B cell (primary cell): ENCODE measurements around the gene UNC119B. TPM values are rescaled to one million over a fixed set of nuclear protein-coding genes. Genes with fewer than 3 reads are reported as not detected.

Experiments
- ATAC-seq: fragments of 200-7000 bp; cut with Tn5 transposase; one replicate; pipeline ENCODE4 v1.10.0; 2021; ENCODE audit warnings: low read depth, mild to moderate bottlenecking, moderate number of reproducible peaks, moderate library complexity
- CTCF ChIA-PET: fragments of 350-600 bp; sonication (Branson Sonifier 250); formaldehyde crosslinking; loops from one replicate; lab custom pipeline; 2021; ENCODE audit warnings: antibody characterized with exemption, inconsistent platforms; lab: Charles Lee
- POLR2A ChIA-PET: fragments of 350-600 bp; sonication (Branson Sonifier 250); formaldehyde crosslinking; loops from one replicate; lab custom pipeline; 2021; ENCODE audit warnings: antibody characterized with exemption; lab: Charles Lee
- DNase-seq: peaks from one replicate; pipeline ENCODE4 v3.0.0; 2013
- H2AFZ ChIP-seq: 2 replicates; pipeline ENCODE4 v1.6.1; 2012; ENCODE audit warnings: mild to moderate bottlenecking, low read depth, low read length; ENCODE audit not compliant: insufficient read depth, poor library complexity, severe bottlenecking
- H3K27ac ChIP-seq, 2 donors: 1 replicate in 1 of 2; 2 replicates in 1 of 2; pipeline ENCODE4 v1.5.1; 2012 to 2013; ENCODE audit warnings: low read length in 2 of 2, mild to moderate bottlenecking in 2 of 2, moderate library complexity in 1 of 2
- H3K27me3 ChIP-seq, 4 experiments: fragments of 200-600 bp in 1 of 4; sonication (generic) in 1 of 4; replicated peaks in 1 of 4; 1 replicate in 2 of 4; 2 replicates in 2 of 4; pipeline versions ENCODE4 v1.6.1 to v1.7.0; 2013 to 2016; ENCODE audit warnings: low read length in 3 of 4, mild to moderate bottlenecking in 2 of 4, mixed read lengths in 1 of 4, moderate library complexity in 1 of 4; ENCODE audit not compliant: insufficient read depth in 4 of 4, control insufficient read depth in 3 of 4; ENCODE audit errors: control extremely low read depth in 1 of 4
- H3K36me3 ChIP-seq, 2 experiments: replicated peaks in 1 of 2; 1 replicate in 1 of 2; 2 replicates in 1 of 2; pipeline versions ENCODE4 v1.6.1 to v1.7.1; 2013; ENCODE audit warnings: low read length in 1 of 2; ENCODE audit not compliant: insufficient read depth in 2 of 2, control insufficient read depth in 1 of 2; ENCODE audit errors: control extremely low read depth in 1 of 2, extremely low read depth in 1 of 2
- H3K4me1 ChIP-seq, 2 donors: fragments of 200-600 bp in 1 of 2; sonication (generic) in 1 of 2; 1 replicate in 1 of 2; 2 replicates in 1 of 2; pipeline versions ENCODE4 v1.5.1 to v1.6.1; 2013 to 2017; ENCODE audit warnings: low read length in 2 of 2; ENCODE audit not compliant: control insufficient read depth in 2 of 2, insufficient read depth in 2 of 2
- H3K4me2 ChIP-seq: replicated peaks from 2 replicates; pipeline ENCODE3; 2012; ENCODE audit warnings: mild to moderate bottlenecking, low read depth, low read length; ENCODE audit not compliant: poor library complexity, severe bottlenecking
- H3K4me3 ChIP-seq, 5 experiments: fragments of 200-600 bp in 1 of 5; sonication (generic) in 1 of 5; 1 replicate in 3 of 5; 2 replicates in 2 of 5; pipeline versions ENCODE4 v1.5.1 to v1.7.0; 2011 to 2016; ENCODE audit warnings: low read length in 4 of 5, mild to moderate bottlenecking in 4 of 5, low read depth in 2 of 5, control low read depth in 1 of 5, moderate library complexity in 1 of 5; ENCODE audit not compliant: insufficient read depth in 1 of 5; ENCODE audit errors: control extremely low read depth in 1 of 5, extremely low read depth in 1 of 5
- H3K79me2 ChIP-seq: fragments of 200-600 bp; sonication (generic); one replicate; pipeline ENCODE4 v1.6.0; 2016; ENCODE audit warnings: low read length; ENCODE audit not compliant: control insufficient read depth, insufficient read depth
- H3K9ac ChIP-seq: fragments of 200-600 bp; sonication (generic); 2 replicates; pipeline ENCODE4 v1.6.1; 2017; ENCODE audit warnings: mild to moderate bottlenecking, low read length, moderate library complexity
- H3K9me3 ChIP-seq, 3 donors: one replicate each; pipeline versions ENCODE4 v1.6.1 to v1.7.1; 2013; ENCODE audit warnings: low read length in 2 of 3; ENCODE audit not compliant: control insufficient read depth in 2 of 3, insufficient read depth in 1 of 3; ENCODE audit errors: control extremely low read depth in 1 of 3
- H4K20me1 ChIP-seq: 2 replicates; pipeline ENCODE4 v1.6.0; 2012; ENCODE audit warnings: mild to moderate bottlenecking, low read length; ENCODE audit not compliant: insufficient read depth, control insufficient read depth, poor library complexity, severe bottlenecking
- H3K27ac Mint-ChIP-seq: one replicate; pipeline ENCODE4 v1.8.0; 2021; ENCODE audit warnings: mixed read lengths
- H3K27me3 Mint-ChIP-seq: one replicate; pipeline ENCODE4 v1.8.0; 2021; ENCODE audit warnings: mixed read lengths
- H3K4me1 Mint-ChIP-seq: one replicate; pipeline ENCODE4 v1.8.0; 2021; ENCODE audit warnings: mixed read lengths
- H3K4me3 Mint-ChIP-seq: one replicate; pipeline ENCODE4 v1.8.0; 2021; ENCODE audit warnings: mixed read lengths
- H3K9me3 Mint-ChIP-seq: one replicate; pipeline ENCODE4 v1.8.0; 2022; ENCODE audit warnings: mixed read lengths; ENCODE audit not compliant: insufficient read depth
- CTCF ChIP-seq: fragments of 200-600 bp; IDR thresholded peaks from one replicate; pipeline ENCODE4 v1.8.0; 2022; ENCODE audit warnings: antibody characterized with exemption, mild to moderate bottlenecking
- EZH2 ChIP-seq: IDR thresholded peaks from 2 replicates; pipeline ENCODE4 v1.6.1; 2012; ENCODE audit warnings: borderline replicate concordance, low read depth, mild to moderate bottlenecking, moderate library complexity, low read length; ENCODE audit not compliant: insufficient read depth, poor library complexity, severe bottlenecking
- WGBS: methylation state at CpG from one replicate; pipeline ENCODE4 v1.1.5; 2013; ENCODE audit warnings: missing lambda C conversion rate; ENCODE audit not compliant: insufficient coverage; 5-methylcytosine and 5-hydroxymethylcytosine counted together
- intact Hi-C: fragments of 100-400 bp; cut with micrococcal nuclease; formaldehyde crosslinking; loops from one replicate; pipeline ENCODE4 v1.10.0; 2022
- polyA plus RNA-seq: library from polyadenylated mRNA; depleted of rRNA; stranded (reverse); fragments of >200 nt; gene quantifications from 2 replicates; pipeline ENCODE4 v1.2.3, GENCODE V29; 2012
- total RNA-seq, 2 donors: library from RNA; stranded (reverse); fragments of 120-200 nt in 1 of 2; gene quantifications; 1 replicate in 1 of 2; 2 replicates in 1 of 2; pipeline versions ENCODE4 v1.2.3 to v1.2.4, GENCODE V29; 2013 to 2022

UNC119B gene
- total and polyA plus RNA-seq, 2 donors (not counting 1 experiment from before 2014, with no cell fraction given) = 7.2 to 22.7 TPM

- no peak for ATAC-seq
- H3K27ac ChIP-seq = peak overlapping the region; percentile 84 to 87
- peak overlapping the region; percentile 84 for H3K4me2 ChIP-seq
- H2AFZ ChIP-seq = no peak overlapping the region
- peaks cover 43 to 49% of the 10 kb centered on the region in 2 donors for H3K4me1 ChIP-seq
- H3K79me2 ChIP-seq = peaks cover 35% of the 10 kb centered on the region
- no peaks in the 10 kb centered on the region for H3K27me3 Mint-ChIP-seq
- peak overlapping the region in 2 of 5 experiments; percentile 78 to 79 for H3K4me3 ChIP-seq
- no peaks in the 10 kb centered on the region for H3K36me3 ChIP-seq
- peaks cover 33% of the 10 kb centered on the region for H4K20me1 ChIP-seq
- peak overlapping the region; percentile 93 for H3K4me3 Mint-ChIP-seq
- DNase-seq = peak; percentile 56
- H3K9ac ChIP-seq = no peak overlapping the region
- CTCF ChIA-PET = interaction anchor here (0.7 to 8.9 kb wide), 4 partner anchors 9 to 171 kb away, joined by 3 to 121 read pairs (median 6); no protein-coding TSS in a partner anchor
- POLR2A ChIA-PET = interaction anchor here (0.7 to 1.6 kb wide), 5 partner anchors 9 to 1541 kb away, joined by 4 to 6 read pairs (median 5); partner anchors contain the start of gene DIABLO
- intact Hi-C loops = loop anchor here (1.0 to 10.0 kb wide), 4 partner anchors 11 to 1202 kb away; partner anchors contain the start of gene PSMD9
- peaks cover 0 to 6% (median 2%) of the 10 kb centered on the region in 3 donors for H3K9me3 ChIP-seq
- TF ChIP-seq CTCF (no peak), EZH2 (no peak)
- H3K27me3 ChIP-seq = no peaks in the 10 kb centered on the region
- H3K9me3 Mint-ChIP-seq = no peaks in the 10 kb centered on the region
- 0% methylated on average over 1 of the region's 3 CpGs for WGBS
- H3K4me1 Mint-ChIP-seq = peaks cover 46% of the 10 kb centered on the region
- H3K27ac Mint-ChIP-seq = peak overlapping the region; percentile 86
These were observed 24.7 kb upstream of the UNC119B start for GRCh38 chr12:120685522-120685921.

- ATAC-seq = peak; percentile 66
- H3K4me1 Mint-ChIP-seq = peaks cover 49% of the 10 kb centered on the region
- intact Hi-C loops = loop anchor here (1.0 to 10.0 kb wide), 9 partner anchors 17 to 1201 kb away; partner anchors contain the start of genes ACADS, POP5, PSMD9 and RNF10
These were observed 24.0 kb upstream of the UNC119B start for GRCh38 chr12:120686151-120686689.

More at GRCh38 chr12:120686151-120686689, 24.0 kb upstream of the UNC119B start:
- peaks cover 0 to 6% (median 2%) of the 10 kb centered on the region in 3 donors for H3K9me3 ChIP-seq
- no peaks in the 10 kb centered on the region for H3K36me3 ChIP-seq
- peak overlapping the region; percentile 77 for H3K9ac ChIP-seq
- H3K4me2 ChIP-seq = peak overlapping the region; percentile 84
- H3K27ac ChIP-seq = peak overlapping the region; percentile 84 to 87
- H4K20me1 ChIP-seq = peaks cover 40% of the 10 kb centered on the region
- 0% methylated on average over 41 of the region's 46 CpGs for WGBS
- ChIA-PET CTCF (interaction anchor here (0.6 to 8.9 kb wide), 8 partner anchors 8 to 248 kb away, joined by 3 to 121 read pairs (median 4); partner anchors contain the start of gene POP5), POLR2A (interaction anchor here (0.8 to 1.6 kb wide), 5 partner anchors 12 to 394 kb away, joined by 3 to 5 read pairs (median 5); partner anchors contain the start of genes RNU4-1 and UNC119B)
- H3K4me3 ChIP-seq = peak overlapping the region; percentile 78 to 91 (median 81)
- Mint-ChIP-seq H3K9me3 (no peaks in the 10 kb centered on the region), H3K4me3 (peak overlapping the region; percentile 93), H3K27me3 (no peaks in the 10 kb centered on the region), H3K27ac (peak overlapping the region; percentile 96)
- H3K4me1 ChIP-seq = peaks cover 41 to 46% of the 10 kb centered on the region in 2 donors
- no peaks in the 10 kb centered on the region for H3K27me3 ChIP-seq
- H3K79me2 ChIP-seq = peaks cover 42% of the 10 kb centered on the region
- peak; percentile 99 for DNase-seq
- H2AFZ ChIP-seq = peak overlapping the region; percentile 91
- TF ChIP-seq EZH2 = no peak
- TF ChIP-seq CTCF = no peak
